SK-N-SH treated with all-trans-retinoic acid at 6 μM for 48 hours (cell line): Measurements from ENCODE around the gene PARK7.

Experiments
- ATAC-seq: fragments of 200-7000 bp; cut with Tn5 transposase; 3 replicates; pipeline ENCODE4 v1.9.1; 2020; ENCODE audit warnings: mild to moderate bottlenecking, moderate library complexity
- ARNTL ChIP-seq: fragments of 450-650 bp; formaldehyde crosslinking; IDR thresholded peaks from 2 replicates; pipeline ENCODE4 v1.5.0; 2020; ENCODE audit warnings: low read depth, mild to moderate bottlenecking, moderate library complexity, borderline replicate concordance
- BACH2 ChIP-seq: fragments of 250-450 bp; sonication (Bioruptor Pico); IDR thresholded peaks from 2 replicates; pipeline ENCODE4 v1.9.0; 2021; ENCODE audit warnings: mild to moderate bottlenecking, borderline replicate concordance
- CREB5 ChIP-seq: fragments of 250-450 bp; sonication (Bioruptor Pico); IDR thresholded peaks from 2 replicates; pipeline ENCODE4 v1.5.1; 2020; ENCODE audit warnings: low read depth, mild to moderate bottlenecking, moderate library complexity
- CSDC2 ChIP-seq: fragments of 250-450 bp; sonication (Bioruptor Pico); IDR thresholded peaks from 2 replicates; pipeline ENCODE4 v1.5.0; 2020; ENCODE audit warnings: mild to moderate bottlenecking, moderate library complexity
- CSRNP3 ChIP-seq: fragments of 250-450 bp; sonication (Bioruptor Pico); IDR thresholded peaks from 2 replicates; pipeline ENCODE4 v1.5.1; 2021; ENCODE audit warnings: mild to moderate bottlenecking, moderate library complexity
- GLIS3 ChIP-seq: fragments of 250-450 bp; sonication (Bioruptor Pico); IDR thresholded peaks from 2 replicates; pipeline ENCODE4 v1.5.0; 2020; ENCODE audit warnings: mild to moderate bottlenecking, moderate library complexity
- ISL1 ChIP-seq: fragments of 250-450 bp; sonication (Bioruptor Pico); IDR thresholded peaks from 2 replicates; pipeline ENCODE4 v2.1.2; 2022; ENCODE audit warnings: mild to moderate bottlenecking, moderate library complexity
- OSR1 ChIP-seq: fragments of 250-450 bp; sonication (Bioruptor Pico); IDR thresholded peaks from 2 replicates; pipeline ENCODE4 v1.8.0; 2022; ENCODE audit warnings: moderate library complexity, mild to moderate bottlenecking, inconsistent platforms
- PATZ1 ChIP-seq: fragments of 250-450 bp; sonication (Bioruptor Pico); IDR thresholded peaks from 2 replicates; pipeline ENCODE4 v1.8.0; 2020; ENCODE audit warnings: mild to moderate bottlenecking, moderate library complexity, borderline replicate concordance
- POU6F1 ChIP-seq: fragments of 250-450 bp; sonication (Bioruptor Pico); IDR thresholded peaks from 2 replicates; pipeline ENCODE4 v1.8.0; 2021; ENCODE audit warnings: low read depth, mild to moderate bottlenecking, moderate library complexity, borderline replicate concordance
- PPARA ChIP-seq: fragments of 250-450 bp; sonication (Bioruptor Pico); IDR thresholded peaks from 2 replicates; pipeline ENCODE4 v1.5.0; 2020; ENCODE audit warnings: mild to moderate bottlenecking, borderline replicate concordance
- RARB ChIP-seq: fragments of 250-450 bp; sonication (Bioruptor Pico); IDR thresholded peaks from 2 replicates; pipeline ENCODE4 v1.8.0; 2021; ENCODE audit warnings: mild to moderate bottlenecking, moderate library complexity
- SNAI2 ChIP-seq: fragments of 250-450 bp; sonication (Bioruptor Pico); IDR thresholded peaks from 2 replicates; pipeline ENCODE4 v1.5.0; 2020; ENCODE audit warnings: mild to moderate bottlenecking, moderate library complexity
- TCF4 ChIP-seq: fragments of 250-450 bp; sonication (Bioruptor Pico); IDR thresholded peaks from 2 replicates; pipeline ENCODE4 v1.8.0; 2021; ENCODE audit warnings: mild to moderate bottlenecking, moderate library complexity, borderline replicate concordance
- TOX ChIP-seq: fragments of 250-450 bp; sonication (Bioruptor Pico); IDR thresholded peaks from 2 replicates; pipeline ENCODE4 v1.8.0; 2021; ENCODE audit warnings: mild to moderate bottlenecking, moderate library complexity, borderline replicate concordance
- TSHZ2 ChIP-seq: fragments of 250-450 bp; sonication (Bioruptor Pico); IDR thresholded peaks from 2 replicates; pipeline ENCODE4 v1.5.0; 2020; ENCODE audit warnings: mild to moderate bottlenecking, moderate library complexity
- ZC3H10 ChIP-seq: fragments of 250-450 bp; sonication (Bioruptor Pico); IDR thresholded peaks from 2 replicates; pipeline ENCODE4 v1.5.1; 2021; ENCODE audit warnings: mild to moderate bottlenecking, moderate library complexity
- ZFP3 ChIP-seq: fragments of 250-450 bp; sonication (Bioruptor Pico); IDR thresholded peaks from 2 replicates; pipeline ENCODE4 v1.5.0; 2020; ENCODE audit warnings: mild to moderate bottlenecking, moderate library complexity
- ZFP30 ChIP-seq: fragments of 450-650 bp; formaldehyde crosslinking; IDR thresholded peaks from 2 replicates; pipeline ENCODE4 v1.5.0; 2022; ENCODE audit warnings: mild to moderate bottlenecking, moderate library complexity
- ZNF565 ChIP-seq: fragments of 450-650 bp; formaldehyde crosslinking; conservative IDR thresholded peaks from 2 replicates; pipeline ENCODE4 v1.5.0; 2020; ENCODE audit warnings: low read depth, mild to moderate bottlenecking, moderate library complexity
- ZNF70 ChIP-seq: fragments of 450-650 bp; formaldehyde crosslinking; IDR thresholded peaks from 2 replicates; pipeline ENCODE4 v1.5.0; 2020; ENCODE audit warnings: mild to moderate bottlenecking, moderate library complexity
- ZNF8 ChIP-seq: fragments of 450-650 bp; formaldehyde crosslinking; IDR thresholded peaks from 2 replicates; pipeline ENCODE4 v1.5.0; 2020; ENCODE audit warnings: mild to moderate bottlenecking, moderate library complexity

PARK7 gene

GRCh38 chr1:8015809-8016165 is 54.3 kb downstream of the PARK7 start:
- ATAC-seq = peak; percentile 25
- TF ChIP-seq TSHZ2 (CRISPR knock-in tag) (no peak), GLIS3 (no peak), PPARA (no peak), ZNF8 (CRISPR knock-in tag) (no peak), TOX (CRISPR knock-in tag) (no peak), PATZ1 (CRISPR knock-in tag) (no peak), POU6F1 (CRISPR knock-in tag) (no peak), ISL1 (CRISPR knock-in tag) (no peak), ZFP30 (CRISPR knock-in tag) (no peak), CSRNP3 (CRISPR knock-in tag) (no peak), CREB5 (CRISPR knock-in tag) (no peak), CSDC2 (CRISPR knock-in tag) (no peak)
- TF ChIP-seq, all 23 proteins: peak for 0

GRCh38 chr1:8016210-8016894 is 54.8 kb downstream of the PARK7 start:
- peak; percentile 15; the same call in 2 of the 3 replicates for ATAC-seq
- TF ChIP-seq ZNF565 (CRISPR knock-in tag) = no peak
- no peak for TF ChIP-seq CREB5 (CRISPR knock-in tag)
- no peak for TF ChIP-seq ZC3H10
- TF ChIP-seq ISL1 (CRISPR knock-in tag) = no peak
- no peak for TF ChIP-seq RARB (CRISPR knock-in tag)
- TF ChIP-seq BACH2 = no peak
- no peak for TF ChIP-seq TCF4
- TF ChIP-seq PPARA = no peak
- TF ChIP-seq SNAI2 (CRISPR knock-in tag) = no peak
- no peak for TF ChIP-seq ARNTL (CRISPR knock-in tag)
- TF ChIP-seq PATZ1 (CRISPR knock-in tag) = no peak
- no peak for TF ChIP-seq OSR1
- no peak for TF ChIP-seq ZFP3
- no peak for TF ChIP-seq GLIS3
- no peak for TF ChIP-seq POU6F1 (CRISPR knock-in tag)
- TF ChIP-seq ZNF70 (CRISPR knock-in tag) = no peak
